ENCODE results near the gene RFX6. TPM values are rescaled to one million over a fixed set of nuclear protein-coding genes. Genes with fewer than 3 reads are reported as not detected.

The RFX6 gene
- polyA plus RNA-seq, 1 of the 3 experiments (the other 2 are of a cell fraction), result not detected

DNA sequence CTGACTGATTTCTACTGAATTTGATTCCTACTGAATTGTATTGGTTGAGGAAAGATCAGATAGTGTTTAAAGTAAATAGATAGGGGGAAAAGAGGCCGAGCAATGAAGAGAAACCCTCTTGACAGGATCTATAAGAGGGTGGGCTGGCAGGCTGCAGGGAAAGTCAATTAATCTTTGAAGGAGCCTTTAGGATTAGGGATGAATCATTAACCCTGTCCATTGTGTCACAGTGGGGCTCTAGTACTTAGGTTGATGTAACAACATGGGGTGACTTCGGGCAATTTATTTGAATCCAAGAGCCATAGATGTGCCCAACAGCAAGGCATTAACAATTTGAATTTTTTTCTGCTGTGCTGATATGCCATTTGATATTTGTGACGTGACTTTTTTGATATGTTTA is 7.5 kb downstream of the RFX6 start (continued):
- TF ChIP-seq ZBTB33 (IDR thresholded peaks at IDR 0.05; ENCODE audit: borderline replicate concordance, low read depth), result no peak
- no peak for TF ChIP-seq FOXJ3 (CRISPR knock-in tag; IDR thresholded peaks at IDR 0.05)
- no peak for TF ChIP-seq NRF1 (IDR thresholded peaks at IDR 0.05; ENCODE audit: low read depth, low read length)
- no peak for TF ChIP-seq EZH2phosphoT487 (IDR thresholded peaks at IDR 0.05; ENCODE audit: borderline replicate concordance, low read depth)
- no peak for TF ChIP-seq NFIC (IDR thresholded peaks at IDR 0.05; ENCODE audit: borderline replicate concordance)

- no peak overlapping the region for H3K9ac ChIP-seq
- H3K9me2 ChIP-seq, result no peaks in the 10 kb centered on the region
- TF ChIP-seq, protein P1, sequence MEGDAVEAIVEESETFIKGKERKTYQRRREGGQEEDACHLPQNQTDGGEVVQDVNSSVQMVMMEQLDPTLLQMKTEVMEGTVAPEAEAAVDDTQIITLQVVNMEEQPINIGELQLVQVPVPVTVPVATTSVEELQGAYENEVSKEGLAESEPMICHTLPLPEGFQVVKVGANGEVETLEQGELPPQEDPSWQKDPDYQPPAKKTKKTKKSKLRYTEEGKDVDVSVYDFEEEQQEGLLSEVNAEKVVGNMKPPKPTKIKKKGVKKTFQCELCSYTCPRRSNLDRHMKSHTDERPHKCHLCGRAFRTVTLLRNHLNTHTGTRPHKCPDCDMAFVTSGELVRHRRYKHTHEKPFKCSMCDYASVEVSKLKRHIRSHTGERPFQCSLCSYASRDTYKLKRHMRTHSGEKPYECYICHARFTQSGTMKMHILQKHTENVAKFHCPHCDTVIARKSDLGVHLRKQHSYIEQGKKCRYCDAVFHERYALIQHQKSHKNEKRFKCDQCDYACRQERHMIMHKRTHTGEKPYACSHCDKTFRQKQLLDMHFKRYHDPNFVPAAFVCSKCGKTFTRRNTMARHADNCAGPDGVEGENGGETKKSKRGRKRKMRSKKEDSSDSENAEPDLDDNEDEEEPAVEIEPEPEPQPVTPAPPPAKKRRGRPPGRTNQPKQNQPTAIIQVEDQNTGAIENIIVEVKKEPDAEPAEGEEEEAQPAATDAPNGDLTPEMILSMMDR (IDR thresholded peaks at IDR 0.05), result no peak
- TF ChIP-seq GABPA (IDR thresholded peaks at IDR 0.05; ENCODE audit: low read depth) (no peak), CHD2 (IDR thresholded peaks at IDR 0.05; ENCODE audit: low read length, partially characterized antibody) (no peak), RFX5 (IDR thresholded peaks at IDR 0.05; ENCODE audit: low read length) (no peak), MAX (IDR thresholded peaks at IDR 0.05; ENCODE audit: low read depth) (no peak), MXI1 (IDR thresholded peaks at IDR 0.05; ENCODE audit: low read depth, low read length) (no peak), FOXJ3 (CRISPR knock-in tag; IDR thresholded peaks at IDR 0.05) (no peak), JUND (IDR thresholded peaks at IDR 0.05) (no peak), TAF1 (IDR thresholded peaks at IDR 0.05; ENCODE audit: borderline replicate concordance, low read depth, low read length) (no peak), RXRA (IDR thresholded peaks at IDR 0.05; ENCODE audit: borderline replicate concordance, low read depth) (no peak)
- TF ChIP-seq, protein P2, sequence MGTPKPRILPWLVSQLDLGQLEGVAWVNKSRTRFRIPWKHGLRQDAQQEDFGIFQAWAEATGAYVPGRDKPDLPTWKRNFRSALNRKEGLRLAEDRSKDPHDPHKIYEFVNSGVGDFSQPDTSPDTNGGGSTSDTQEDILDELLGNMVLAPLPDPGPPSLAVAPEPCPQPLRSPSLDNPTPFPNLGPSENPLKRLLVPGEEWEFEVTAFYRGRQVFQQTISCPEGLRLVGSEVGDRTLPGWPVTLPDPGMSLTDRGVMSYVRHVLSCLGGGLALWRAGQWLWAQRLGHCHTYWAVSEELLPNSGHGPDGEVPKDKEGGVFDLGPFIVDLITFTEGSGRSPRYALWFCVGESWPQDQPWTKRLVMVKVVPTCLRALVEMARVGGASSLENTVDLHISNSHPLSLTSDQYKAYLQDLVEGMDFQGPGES (IDR thresholded peaks at IDR 0.05; ENCODE audit: low read depth, low read length), result no peak
- no peak overlapping the region for H3K4me2 ChIP-seq
- no peaks in the 10 kb centered on the region for H3K79me2 ChIP-seq (ENCODE audit: insufficient read depth)
- H3K4me1 ChIP-seq (ENCODE audit: control insufficient read depth in 1 of 2, insufficient read depth in 2 of 2, low read depth in 1 of 2, low read length in 1 of 2), result no peaks in the 10 kb centered on the region; a peak in 1 of 4 replicates
- no peak for DNase-seq
- H3K27me3 ChIP-seq (ENCODE audit: insufficient read depth), result no peaks in the 10 kb centered on the region; the same call in 1 of the 2 replicates
- ChIA-PET CTCF (no interaction called here), POLR2A (no interaction called here)
- H2AFZ ChIP-seq (ENCODE audit: low read depth), result no peak overlapping the region
- no peak overlapping the region for H3K4me3 ChIP-seq (ENCODE audit: low read depth in 2 of 2, low read length in 1 of 2)
- 16% methylated on average over 3 of the region's 3 CpGs for WGBS (ENCODE audit: low lambda C conversion rate)
- H3F3A ChIP-seq (replicated peaks; ENCODE audit: insufficient read depth), result no peaks in the 10 kb centered on the region
- no peaks in the 10 kb centered on the region for H3K9me3 ChIP-seq
- H3K27ac ChIP-seq (ENCODE audit: low read depth in 2 of 2, low read length in 1 of 2), result no peak overlapping the region
- H3K36me3 ChIP-seq (replicated peaks in 1 of 2; ENCODE audit: control insufficient read depth in 1 of 2, insufficient read depth in 2 of 2, low read length in 1 of 2), result no peaks in the 10 kb centered on the region
- no peaks in the 10 kb centered on the region for H4K20me1 ChIP-seq (ENCODE audit: insufficient read depth)
These were observed 10.1 kb downstream of the RFX6 start for GRCh38 chr6:116887168-116887567.

Data from SK-N-SH (cell line).